Keratinocyte (primary cell): ENCODE measurements around the gene SLC66A2. TPM values are rescaled to one million over a fixed set of nuclear protein-coding genes. Genes with fewer than 3 reads are reported as not detected.
"Not testable (repeated sequence)": the region's sequence is repeated elsewhere in the genome, so short reads cannot be mapped to it uniquely, and the experiment has no call there.

ENCODE experiments used
- DNase-seq: peaks from one replicate; pipeline ENCODE4 v3.0.0-alpha.2; 2011; ENCODE audit warnings: low read depth, missing footprints, low spot score
- FAIRE-seq: peaks from 2 replicates; lab custom pipeline; 2011; peaks lifted over from hg19 to GRCh38; lab: Jason Lieb, UNC
- H2AFZ ChIP-seq: 2 replicates; pipeline ENCODE4 v1.6.0; 2012; ENCODE audit warnings: low read length, control low read depth, inconsistent platforms; ENCODE audit not compliant: control insufficient read depth
- H3K27ac ChIP-seq: 2 replicates; pipeline ENCODE4 v1.5.1; 2011; ENCODE audit warnings: low read length; ENCODE audit not compliant: control insufficient read depth, insufficient read depth
- H3K27me3 ChIP-seq: 3 replicates; pipeline ENCODE4 v1.6.0; 2011; ENCODE audit warnings: low read length; ENCODE audit not compliant: control insufficient read depth, insufficient read depth; ENCODE audit errors: extremely low read depth
- H3K36me3 ChIP-seq, 2 experiments: 2 replicates in 1 of 2; 3 replicates in 1 of 2; pipeline ENCODE4 v1.5.1; 2011; ENCODE audit warnings: low read length in 2 of 2, mild to moderate bottlenecking in 1 of 2; ENCODE audit not compliant: control insufficient read depth in 2 of 2, insufficient read depth in 2 of 2; ENCODE audit errors: extremely low read depth in 1 of 2
- H3K4me1 ChIP-seq: 3 replicates; pipeline ENCODE4 v1.5.1; 2011; ENCODE audit warnings: low read length; ENCODE audit not compliant: control insufficient read depth, insufficient read depth; ENCODE audit errors: extremely low read depth
- H3K4me2 ChIP-seq: 3 replicates; pipeline ENCODE4 v1.6.0; 2011; ENCODE audit warnings: low read depth, low read length; ENCODE audit not compliant: control insufficient read depth, insufficient read depth; ENCODE audit errors: extremely low read depth
- H3K4me3 ChIP-seq, 3 experiments: fragments of 200-600 bp in 1 of 3; sonication (generic) in 1 of 3; 2 replicates in 2 of 3; 3 replicates in 1 of 3; pipeline ENCODE4 v1.5.1; 2011 to 2016; ENCODE audit warnings: low read length in 3 of 3, mild to moderate bottlenecking in 3 of 3, control low read depth in 2 of 3, inconsistent platforms in 1 of 3, low read depth in 1 of 3, mixed read lengths in 1 of 3, mixed run types in 1 of 3, moderate library complexity in 1 of 3; ENCODE audit not compliant: control insufficient read depth in 2 of 3, insufficient read depth in 2 of 3; ENCODE audit errors: extremely low read depth in 1 of 3
- H3K79me2 ChIP-seq: 2 replicates; pipeline ENCODE4 v1.6.0; 2012; ENCODE audit warnings: low read length; ENCODE audit not compliant: control insufficient read depth, insufficient read depth
- H3K9ac ChIP-seq: 3 replicates; pipeline ENCODE4 v1.6.0; 2011; ENCODE audit warnings: low read length; ENCODE audit not compliant: control insufficient read depth, insufficient read depth; ENCODE audit errors: extremely low read depth
- H3K9me1 ChIP-seq: 3 replicates; pipeline ENCODE4 v1.6.0; 2011; ENCODE audit warnings: low read length; ENCODE audit not compliant: control insufficient read depth, insufficient read depth; ENCODE audit errors: extremely low read depth
- H3K9me3 ChIP-seq: 2 replicates; pipeline ENCODE4 v1.5.1; 2012; ENCODE audit warnings: low read depth, low read length; ENCODE audit not compliant: control insufficient read depth
- H4K20me1 ChIP-seq: 3 replicates; pipeline ENCODE4 v1.6.0; 2011; ENCODE audit warnings: low read length; ENCODE audit not compliant: control insufficient read depth, insufficient read depth; ENCODE audit errors: extremely low read depth
- EZH2 ChIP-seq: IDR thresholded peaks from one replicate; pipeline ENCODE4 v1.6.1; 2012; ENCODE audit warnings: inconsistent platforms, mild to moderate bottlenecking, low read length, moderate library complexity
- dilution Hi-C: fragments of 300-500 bp; cut with MboI; formaldehyde crosslinking; loops from one replicate; pipeline ENCODE4 v1.7.0; 2020; ENCODE audit warnings: low sequenced_read_pairs; ENCODE audit not compliant: extremely low pct_ligation_motif_present
- polyA plus RNA-seq, 5 experiments: library from polyadenylated mRNA; depleted of rRNA in 3 of 5; stranded (reverse) in 3 of 5; stranded (forward) in 1 of 5; unstranded in 1 of 5; fragments of >200 nt; gene quantifications; 1 replicate in 1 of 5; 2 replicates in 3 of 5; 3 replicates in 1 of 5; pipeline versions ENCODE4 v1.2.1 to v1.2.3, GENCODE V29; 2011 to 2012; ENCODE audit warnings: missing spikeins in 2 of 5, low read depth in 1 of 5, low replicate concordance in 1 of 5
- TF ChIP-seq, protein P1 (sequence below), 3 experiments: IDR thresholded peaks in 1 of 3; conservative IDR thresholded peaks in 1 of 3; optimal IDR thresholded peaks in 1 of 3; 2 replicates in 2 of 3; 3 replicates in 1 of 3; pipeline versions ENCODE3 to v1.5.1; 2011; ENCODE audit warnings: low read length in 3 of 3, mild to moderate bottlenecking in 3 of 3, moderate library complexity in 2 of 3, control low read depth in 1 of 3, inconsistent platforms in 1 of 3; ENCODE audit not compliant: insufficient read depth in 2 of 3; ENCODE audit errors: extremely low read depth in 1 of 3

SLC66A2 gene
- polyA plus RNA-seq, 1 donor (not counting 4 experiments of a cell fraction or from before 2014, with no cell fraction given), result 16.3 TPM

DNA sequence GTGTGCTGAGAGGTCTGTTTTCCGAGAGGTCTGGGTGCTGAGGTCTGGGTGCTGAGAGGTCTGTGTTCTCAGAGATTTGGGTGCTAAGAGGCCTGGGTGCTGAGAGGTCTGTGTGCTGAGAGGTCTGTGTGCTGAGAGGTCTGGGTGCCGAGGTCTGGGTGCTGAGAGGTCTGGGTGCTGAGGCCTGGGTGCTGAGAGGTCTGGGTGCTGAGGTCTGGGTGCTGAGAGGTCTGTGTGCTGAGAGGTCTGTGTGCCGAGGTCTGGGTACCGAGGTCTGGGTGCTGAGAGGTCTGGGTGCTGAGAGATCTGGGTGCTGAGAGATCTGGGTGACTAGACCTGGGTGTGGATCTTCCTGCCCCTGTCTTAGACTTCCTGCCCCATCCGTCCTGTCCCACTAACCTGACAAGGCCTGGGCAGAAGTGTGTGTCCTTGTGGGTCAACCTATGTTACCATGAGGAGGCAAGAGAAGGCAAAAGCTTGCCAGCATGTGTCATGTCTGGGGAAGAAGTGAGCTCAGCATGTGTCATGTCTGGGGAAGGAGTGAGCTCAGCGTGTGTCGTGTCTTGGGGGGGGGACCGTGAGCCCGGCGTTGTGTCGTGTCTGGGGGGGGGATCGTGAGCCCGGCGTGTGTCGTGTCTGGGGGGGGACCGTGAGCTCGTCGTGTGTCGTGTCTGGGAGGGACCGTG is 84.4 kb downstream of the SLC66A2 start:
- no peak overlapping the region for H3K27ac ChIP-seq
- H3K36me3 ChIP-seq, result no peaks in the 10 kb centered on the region
- no peak overlapping the region for H3K4me2 ChIP-seq
- no peak overlapping the region for H3K9ac ChIP-seq
- no peak for DNase-seq
- no peak overlapping the region for H3K4me3 ChIP-seq
- no peaks in the 10 kb centered on the region for H3K9me1 ChIP-seq
- H3K4me1 ChIP-seq, result no peaks in the 10 kb centered on the region
- H2AFZ ChIP-seq, result no peak overlapping the region
- no peaks in the 10 kb centered on the region for H3K9me3 ChIP-seq
- TF ChIP-seq, protein P1, sequence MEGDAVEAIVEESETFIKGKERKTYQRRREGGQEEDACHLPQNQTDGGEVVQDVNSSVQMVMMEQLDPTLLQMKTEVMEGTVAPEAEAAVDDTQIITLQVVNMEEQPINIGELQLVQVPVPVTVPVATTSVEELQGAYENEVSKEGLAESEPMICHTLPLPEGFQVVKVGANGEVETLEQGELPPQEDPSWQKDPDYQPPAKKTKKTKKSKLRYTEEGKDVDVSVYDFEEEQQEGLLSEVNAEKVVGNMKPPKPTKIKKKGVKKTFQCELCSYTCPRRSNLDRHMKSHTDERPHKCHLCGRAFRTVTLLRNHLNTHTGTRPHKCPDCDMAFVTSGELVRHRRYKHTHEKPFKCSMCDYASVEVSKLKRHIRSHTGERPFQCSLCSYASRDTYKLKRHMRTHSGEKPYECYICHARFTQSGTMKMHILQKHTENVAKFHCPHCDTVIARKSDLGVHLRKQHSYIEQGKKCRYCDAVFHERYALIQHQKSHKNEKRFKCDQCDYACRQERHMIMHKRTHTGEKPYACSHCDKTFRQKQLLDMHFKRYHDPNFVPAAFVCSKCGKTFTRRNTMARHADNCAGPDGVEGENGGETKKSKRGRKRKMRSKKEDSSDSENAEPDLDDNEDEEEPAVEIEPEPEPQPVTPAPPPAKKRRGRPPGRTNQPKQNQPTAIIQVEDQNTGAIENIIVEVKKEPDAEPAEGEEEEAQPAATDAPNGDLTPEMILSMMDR (optimal IDR thresholded peaks at IDR 0.05 in 1 of 3, IDR thresholded peaks at IDR 0.05 in 1 of 3, conservative IDR thresholded peaks at IDR 0.05 in 1 of 3; ENCODE audit: extremely low read depth in 1 of 3, insufficient read depth in 2 of 3, low read length in 3 of 3), result no peak
- no peak for TF ChIP-seq EZH2
- no peak for FAIRE-seq
- H3K79me2 ChIP-seq, result no peaks in the 10 kb centered on the region
- no peaks in the 10 kb centered on the region for H4K20me1 ChIP-seq
- peaks cover 9% of the 10 kb centered on the region for H3K27me3 ChIP-seq
- dilution Hi-C loops, result no loop called here

DNA sequence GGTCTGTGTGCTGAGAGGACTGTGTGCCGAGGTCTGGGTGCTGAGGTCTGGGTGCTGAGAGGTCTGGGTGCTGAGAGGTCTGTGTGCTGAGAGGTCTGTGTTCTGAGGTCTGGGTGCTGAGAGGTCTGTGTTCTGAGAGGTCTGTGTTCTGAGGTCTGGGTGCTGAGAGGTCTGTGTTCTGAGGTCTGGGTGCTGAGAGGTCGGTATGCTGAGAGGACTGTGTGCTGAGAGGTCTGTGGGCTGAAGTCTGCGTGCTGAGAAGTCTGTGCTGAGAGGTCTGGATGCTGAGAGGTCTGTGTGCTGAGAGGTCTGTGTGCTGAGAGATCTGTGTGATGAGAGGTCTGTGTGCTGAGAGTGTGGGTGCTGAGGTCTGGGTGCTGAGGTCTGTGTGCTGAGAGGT is 85.5 kb downstream of the SLC66A2 start:
- H4K20me1 ChIP-seq, H3K79me2 ChIP-seq, H3K9me3 ChIP-seq, H3K36me3 ChIP-seq, H3K9ac ChIP-seq, DNase-seq, H3K27me3 ChIP-seq, H3K4me2 ChIP-seq, dilution Hi-C loops, H3K4me3 ChIP-seq, H3K4me1 ChIP-seq, H2AFZ ChIP-seq, H3K9me1 ChIP-seq, FAIRE-seq, H3K27ac ChIP-seq: not testable (repeated sequence)

DNA sequence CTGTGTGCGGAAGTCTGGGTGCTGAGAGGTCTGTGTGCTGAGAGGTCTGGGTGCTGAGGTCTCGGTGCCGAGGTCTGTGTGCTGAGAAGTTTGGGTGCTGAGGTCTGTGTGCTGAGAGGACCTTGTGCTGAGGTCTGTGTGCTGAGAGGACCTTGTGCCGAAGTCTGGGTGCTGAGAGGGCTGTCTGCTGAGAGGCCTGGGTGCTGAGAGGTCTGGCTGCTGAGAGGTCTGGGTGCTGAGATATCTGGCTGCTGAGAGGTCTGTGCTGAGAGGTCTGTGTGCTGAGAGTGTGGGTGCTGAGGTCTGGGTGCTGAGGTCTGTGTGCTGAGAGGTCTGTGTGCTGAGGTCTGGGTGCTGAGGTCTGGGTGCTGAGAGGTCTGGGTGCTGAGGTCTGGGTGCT is 86.5 kb downstream of the SLC66A2 start:
- DNase-seq, H3K27me3 ChIP-seq, H2AFZ ChIP-seq, H3K9me3 ChIP-seq, H3K4me1 ChIP-seq, H3K36me3 ChIP-seq, H3K27ac ChIP-seq, H3K4me2 ChIP-seq, H4K20me1 ChIP-seq, FAIRE-seq, dilution Hi-C loops, H3K9me1 ChIP-seq, H3K4me3 ChIP-seq, H3K9ac ChIP-seq, H3K79me2 ChIP-seq: not testable (repeated sequence)
